ENCODE results near the gene XAB2.

Gene XAB2

DNA sequence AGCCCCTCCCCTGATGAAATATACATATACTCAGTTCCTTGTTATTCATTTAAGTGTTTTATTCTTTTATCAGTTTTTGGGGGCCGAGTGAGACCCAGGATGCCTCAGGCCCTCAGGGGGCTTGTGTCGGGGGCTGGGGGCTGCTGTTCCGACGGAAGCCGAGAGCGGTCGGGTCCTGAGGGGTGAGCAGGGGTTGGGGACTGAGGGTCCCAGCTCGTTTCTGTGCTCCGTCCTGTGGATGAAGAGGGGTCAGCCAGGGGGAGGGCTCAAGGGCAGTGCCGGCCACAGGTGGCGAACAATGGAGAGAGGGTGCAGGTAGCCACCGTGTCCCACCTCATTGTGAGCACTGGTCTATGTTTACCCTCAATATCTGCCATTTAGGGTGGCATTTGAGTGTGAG, 2.2 kb upstream of the XAB2 start:
- Histone ChIP-seq H3K27ac (no peak overlapping the region), H3K4me3 (no peak overlapping the region)
- TF ChIP-seq, protein P1, sequence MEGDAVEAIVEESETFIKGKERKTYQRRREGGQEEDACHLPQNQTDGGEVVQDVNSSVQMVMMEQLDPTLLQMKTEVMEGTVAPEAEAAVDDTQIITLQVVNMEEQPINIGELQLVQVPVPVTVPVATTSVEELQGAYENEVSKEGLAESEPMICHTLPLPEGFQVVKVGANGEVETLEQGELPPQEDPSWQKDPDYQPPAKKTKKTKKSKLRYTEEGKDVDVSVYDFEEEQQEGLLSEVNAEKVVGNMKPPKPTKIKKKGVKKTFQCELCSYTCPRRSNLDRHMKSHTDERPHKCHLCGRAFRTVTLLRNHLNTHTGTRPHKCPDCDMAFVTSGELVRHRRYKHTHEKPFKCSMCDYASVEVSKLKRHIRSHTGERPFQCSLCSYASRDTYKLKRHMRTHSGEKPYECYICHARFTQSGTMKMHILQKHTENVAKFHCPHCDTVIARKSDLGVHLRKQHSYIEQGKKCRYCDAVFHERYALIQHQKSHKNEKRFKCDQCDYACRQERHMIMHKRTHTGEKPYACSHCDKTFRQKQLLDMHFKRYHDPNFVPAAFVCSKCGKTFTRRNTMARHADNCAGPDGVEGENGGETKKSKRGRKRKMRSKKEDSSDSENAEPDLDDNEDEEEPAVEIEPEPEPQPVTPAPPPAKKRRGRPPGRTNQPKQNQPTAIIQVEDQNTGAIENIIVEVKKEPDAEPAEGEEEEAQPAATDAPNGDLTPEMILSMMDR (IDR thresholded peaks at IDR 0.05): no peak
- no peak for DNase-seq (ENCODE audit: low spot score)

DNA sequence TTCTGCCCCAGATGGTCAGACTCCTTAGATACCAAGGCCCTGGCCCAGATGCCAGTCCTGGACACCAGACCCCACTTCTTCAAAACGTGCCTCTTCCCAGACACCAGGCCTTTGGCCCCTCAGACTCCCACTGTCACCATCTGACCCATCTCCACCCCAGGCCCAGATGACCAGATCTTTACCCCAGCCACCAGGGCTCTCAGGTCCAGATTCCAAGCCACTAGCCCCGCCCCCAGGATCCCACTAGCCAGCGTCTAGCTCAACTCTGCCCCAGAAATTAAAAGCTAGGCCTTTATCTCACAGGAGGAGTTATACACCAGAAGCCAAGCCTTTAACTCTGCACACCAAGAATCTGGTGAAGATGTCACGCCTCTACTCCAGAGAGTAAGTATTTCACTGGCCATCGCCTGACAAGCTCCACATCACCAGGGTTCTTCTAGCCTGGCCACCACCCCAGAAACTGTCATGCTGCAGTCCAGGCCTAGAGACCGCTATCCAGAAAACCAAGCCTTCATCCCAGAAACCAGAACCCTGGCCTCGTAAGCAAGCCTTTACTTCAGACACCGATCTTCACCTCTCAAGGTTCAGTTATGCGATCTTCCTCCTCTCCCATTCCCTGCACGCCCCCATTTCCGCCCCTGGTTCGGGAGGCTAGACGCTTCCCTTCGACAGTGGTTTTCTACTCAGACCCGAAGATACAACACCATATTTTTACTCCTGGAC, 595 bp downstream of the XAB2 start:
- DNase-seq (ENCODE audit: low spot score): no peak
- Histone ChIP-seq H3K27ac (peak overlapping the region; percentile 70 to 91), H3K4me3 (peak overlapping the region; percentile 99)
- TF ChIP-seq, protein P1 (IDR thresholded peaks at IDR 0.05): no peak

DNA sequence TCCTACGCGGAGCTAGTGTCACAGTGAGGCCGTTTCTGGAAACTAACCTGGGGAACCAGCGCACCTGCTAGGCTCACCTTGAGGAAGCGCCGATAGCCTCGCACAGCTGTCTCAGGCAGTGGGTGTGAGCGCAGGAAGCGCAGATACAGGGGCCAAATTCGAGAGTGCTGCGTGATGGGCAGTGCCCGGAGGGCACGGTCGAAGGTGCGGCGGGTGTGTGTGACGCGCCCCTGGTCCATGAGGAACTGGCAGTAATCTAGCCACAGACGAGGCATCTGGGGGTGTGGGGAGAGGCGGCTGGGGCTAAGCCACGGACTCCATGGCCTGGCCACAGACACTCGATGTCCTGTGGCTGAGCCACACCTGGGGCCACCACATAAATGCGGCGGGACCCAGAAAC, 2.2 kb downstream of the XAB2 start:
- DNase-seq (ENCODE audit: low spot score): no peak
- H3K27ac ChIP-seq: no peak overlapping the region
- no peak overlapping the region for H3K4me3 ChIP-seq
- TF ChIP-seq, protein P1 (IDR thresholded peaks at IDR 0.05): no peak

DNA sequence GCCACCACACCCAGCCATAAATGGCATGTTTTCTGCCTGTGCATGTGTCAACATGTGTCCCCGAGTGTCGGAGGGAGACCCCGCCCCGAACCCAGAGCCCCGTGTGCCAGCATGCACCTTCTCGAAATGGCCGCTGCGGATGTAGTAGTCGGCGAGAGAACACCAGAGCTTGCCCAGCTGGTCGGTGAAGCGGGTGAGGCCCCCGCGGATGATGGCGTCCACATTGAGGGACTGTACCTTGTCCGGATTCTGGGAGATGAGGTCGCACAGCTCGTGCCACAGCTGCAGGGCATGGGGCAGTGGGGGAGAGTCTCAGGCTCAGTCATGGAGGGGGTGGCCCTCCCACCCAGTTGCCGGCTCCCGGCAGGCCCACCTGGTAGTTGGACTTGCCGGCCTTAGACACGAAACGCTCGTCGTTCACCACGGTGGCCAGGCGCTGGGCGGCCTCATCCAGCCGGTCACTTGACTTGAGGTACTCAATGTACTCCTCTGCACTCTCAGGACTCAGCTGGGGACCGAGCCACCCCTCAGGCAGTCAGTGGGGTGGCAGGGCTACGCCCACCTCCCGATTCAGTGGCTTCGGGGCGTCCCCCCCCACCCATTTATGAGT, 3.5 kb downstream of the XAB2 start:
- H3K27ac ChIP-seq: no peak overlapping the region
- H3K4me3 ChIP-seq: no peak overlapping the region
- no peak for DNase-seq (ENCODE audit: low spot score)
- TF ChIP-seq, protein P1 (IDR thresholded peaks at IDR 0.05): no peak

DNA sequence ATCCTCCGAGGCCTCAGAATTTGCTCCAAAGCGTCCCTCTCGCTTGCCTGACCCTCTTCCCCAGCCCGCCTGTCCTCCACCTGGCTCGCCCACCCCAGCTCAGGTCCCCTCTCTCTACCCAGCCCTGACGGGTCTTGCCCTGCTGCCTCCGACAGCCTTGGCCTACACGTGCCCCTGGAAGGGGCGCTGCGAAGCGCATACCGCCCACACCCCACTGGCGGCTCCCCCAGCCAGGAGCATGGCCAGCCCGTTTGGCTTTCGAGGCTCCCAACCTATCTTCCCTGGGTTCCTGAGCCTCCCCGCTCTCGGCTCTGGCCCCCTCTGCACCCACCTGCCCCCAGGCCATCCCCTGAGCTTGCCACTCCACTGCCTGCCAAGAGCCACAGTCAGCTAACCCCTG, 4.5 kb downstream of the XAB2 start:
- Histone ChIP-seq H3K4me3 (no peak overlapping the region), H3K27ac (no peak overlapping the region)
- TF ChIP-seq, protein P1 (IDR thresholded peaks at IDR 0.05): no peak
- no peak for DNase-seq (ENCODE audit: low spot score)

DNA sequence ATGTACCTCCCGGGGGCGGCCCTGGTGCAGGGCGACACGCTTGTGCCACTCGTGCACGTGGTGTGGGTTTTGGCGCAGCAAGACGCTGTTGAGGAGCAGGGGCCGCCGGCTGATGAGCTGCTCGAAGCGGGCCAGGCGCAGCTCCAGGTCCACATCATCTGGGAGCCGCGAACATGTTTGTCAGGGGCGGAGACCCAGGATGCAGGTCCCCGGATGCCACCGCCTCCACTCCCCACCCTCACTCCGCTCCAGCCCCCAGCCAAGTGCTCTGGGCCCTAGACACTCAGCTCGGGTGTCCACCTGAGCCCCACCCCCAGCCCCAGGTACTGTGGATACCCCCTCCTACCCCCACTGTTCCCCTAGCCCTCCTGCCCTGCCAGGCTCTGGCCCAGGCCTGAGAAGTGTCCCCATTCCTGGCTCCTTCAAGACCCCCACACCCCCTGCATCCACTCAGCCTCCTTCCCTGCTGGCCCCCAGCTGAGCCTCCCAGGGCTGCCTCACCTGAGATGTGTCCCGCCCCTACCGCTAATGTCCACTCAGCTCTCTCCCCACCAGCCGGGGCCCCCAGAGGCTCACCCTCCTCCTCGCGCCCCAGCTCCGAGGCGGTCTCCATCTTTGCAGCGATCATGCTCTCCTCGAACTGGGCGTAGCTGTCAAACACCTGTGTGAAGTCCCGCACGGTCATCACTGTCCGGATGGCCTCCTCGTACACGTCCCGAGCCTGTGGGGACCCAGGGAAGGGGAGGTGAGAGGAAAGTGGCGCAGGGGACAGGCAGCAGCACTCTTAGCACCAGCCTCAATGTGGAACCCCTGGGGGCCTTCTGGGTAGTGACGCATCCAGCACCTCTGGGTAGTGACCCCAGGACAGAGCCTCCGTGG, 5.4 kb downstream of the XAB2 start:
- no peak for DNase-seq (ENCODE audit: low spot score)
- TF ChIP-seq, protein P1 (IDR thresholded peaks at IDR 0.05): no peak
- Histone ChIP-seq H3K27ac (no peak overlapping the region), H3K4me3 (no peak overlapping the region)

Data from coronary artery (tissue), 2 donors.